Endodermal cell (in vitro differentiated cells): Measurements from ENCODE around the gene RPAP2. TPM values are rescaled to one million over a fixed set of nuclear protein-coding genes. Genes with fewer than 3 reads are reported as not detected.

ENCODE experiments used
- DNase-seq: peaks from one replicate; pipeline ENCODE4 v3.0.0-alpha.2; 2017
- H3K27ac ChIP-seq: 2 replicates; pipeline ENCODE4 v1.5.1; 2013; ENCODE audit warnings: mild to moderate bottlenecking, low read depth, low read length, moderate library complexity
- H3K27me3 ChIP-seq: 2 replicates; pipeline ENCODE4 v1.6.1; 2013; ENCODE audit warnings: mild to moderate bottlenecking, low read length, moderate library complexity; ENCODE audit not compliant: insufficient read depth, control insufficient read depth, poor library complexity, severe bottlenecking
- H3K36me3 ChIP-seq: 2 replicates; pipeline ENCODE4 v1.7.0; 2013; ENCODE audit warnings: mild to moderate bottlenecking, low read length, moderate library complexity; ENCODE audit not compliant: control insufficient read depth, insufficient read depth
- H3K4me1 ChIP-seq: one replicate; pipeline ENCODE4 v1.7.0; 2013; ENCODE audit warnings: low read length; ENCODE audit not compliant: control insufficient read depth, insufficient read depth
- H3K4me3 ChIP-seq: 2 replicates; pipeline ENCODE4 v1.5.1; 2013; ENCODE audit warnings: mild to moderate bottlenecking, low read length, moderate library complexity
- H3K9ac ChIP-seq: 2 replicates; pipeline ENCODE4 v1.6.1; 2013; ENCODE audit warnings: mild to moderate bottlenecking, low read length, moderate library complexity; ENCODE audit not compliant: poor library complexity, severe bottlenecking; ENCODE audit errors: extremely low read depth
- H3K9me3 ChIP-seq: 2 replicates; pipeline ENCODE4 v1.6.1; 2013; ENCODE audit warnings: mild to moderate bottlenecking, low read length, moderate library complexity; ENCODE audit not compliant: control insufficient read depth
- H3K27ac Mint-ChIP-seq: 2 replicates; pipeline ENCODE4 v1.8.0; 2020; ENCODE audit warnings: mixed read lengths
- H3K27me3 Mint-ChIP-seq: 2 replicates; pipeline ENCODE4 v1.8.0; 2021; ENCODE audit warnings: mild to moderate bottlenecking, mixed read lengths; ENCODE audit not compliant: insufficient read depth
- H3K36me3 Mint-ChIP-seq: 2 replicates; pipeline ENCODE4 v1.8.0; 2020; ENCODE audit warnings: low read depth, mixed read lengths
- H3K4me1 Mint-ChIP-seq: 2 replicates; pipeline ENCODE4 v1.8.0; 2020; ENCODE audit warnings: mixed read lengths
- H3K4me3 Mint-ChIP-seq: 2 replicates; pipeline ENCODE4 v1.8.0; 2020; ENCODE audit warnings: mild to moderate bottlenecking, moderate library complexity, mixed read lengths
- H3K9me3 Mint-ChIP-seq: 2 replicates; pipeline ENCODE4 v1.8.0; 2020; ENCODE audit warnings: mild to moderate bottlenecking, mixed read lengths
- WGBS, 2 experiments: methylation state at CpG; one replicate each; pipeline versions ENCODE4 v1.1.5 to v1.1.7; 2013; ENCODE audit warnings: missing lambda C conversion rate in 2 of 2, mixed read lengths in 1 of 2; ENCODE audit not compliant: insufficient coverage in 1 of 2, insufficient read length in 1 of 2; 5-methylcytosine and 5-hydroxymethylcytosine counted together
- total RNA-seq, 2 donors: library from RNA; stranded (reverse); fragmentation: NEBNext Ultra II Directional in 1 of 2; extraction: Animal tissue kit (Norgen Biotek cat#: 25700) in 1 of 2; gene quantifications; 2 replicates in 1 of 2; 3 replicates in 1 of 2; pipeline ENCODE4 v1.2.1, GENCODE V29; 2021
- TF ChIP-seq, protein P1 (sequence below): fragments of 200-600 bp; sonication (generic); conservative IDR thresholded peaks from 2 replicates; pipeline ENCODE4 v1.5.0; 2021; ENCODE audit warnings: antibody characterized with exemption, mild to moderate bottlenecking

Gene RPAP2
- total RNA-seq, 2 donors from 2014 or later = 38.6 to 43.7 TPM

DNA sequence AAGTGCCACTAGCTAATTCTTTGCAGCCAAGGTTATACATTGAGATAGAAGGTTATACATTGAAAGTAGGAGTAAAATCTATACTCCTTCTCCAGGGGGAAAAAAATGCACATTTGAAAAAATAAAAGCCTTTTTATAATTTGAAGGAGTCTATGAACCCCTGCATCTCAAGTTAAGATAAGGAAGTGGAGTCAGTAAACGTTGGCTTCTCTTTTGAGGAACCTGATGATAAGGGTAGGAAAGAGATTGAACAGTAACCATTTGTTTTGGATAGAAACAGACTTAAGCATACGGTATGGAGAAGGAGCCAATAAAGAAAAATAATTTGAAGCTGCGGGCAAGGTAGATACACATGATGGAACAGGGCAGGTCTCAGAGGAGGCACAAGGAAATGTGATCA, 64.1 kb downstream of the RPAP2 start:
- H3K36me3 Mint-ChIP-seq = peaks cover 24% of the 10 kb centered on the region
- peaks cover 9% of the 10 kb centered on the region for H3K4me1 Mint-ChIP-seq
- H3K9me3 Mint-ChIP-seq = no peaks in the 10 kb centered on the region
- 89 to 90% methylated on average over 3 of the region's 3 CpGs for WGBS, 2 experiments
- no peak for DNase-seq
- Histone ChIP-seq H3K4me3 (no peak overlapping the region), H3K27ac (no peak overlapping the region), H3K36me3 (peaks cover 16% of the 10 kb centered on the region), H3K27me3 (no peaks in the 10 kb centered on the region), H3K4me1 (no peaks in the 10 kb centered on the region), H3K9ac (no peak overlapping the region), H3K9me3 (no peaks in the 10 kb centered on the region)
- H3K4me3 Mint-ChIP-seq = no peak overlapping the region
- no peaks in the 10 kb centered on the region for H3K27me3 Mint-ChIP-seq
- H3K27ac Mint-ChIP-seq = no peak overlapping the region
- TF ChIP-seq, protein P1, sequence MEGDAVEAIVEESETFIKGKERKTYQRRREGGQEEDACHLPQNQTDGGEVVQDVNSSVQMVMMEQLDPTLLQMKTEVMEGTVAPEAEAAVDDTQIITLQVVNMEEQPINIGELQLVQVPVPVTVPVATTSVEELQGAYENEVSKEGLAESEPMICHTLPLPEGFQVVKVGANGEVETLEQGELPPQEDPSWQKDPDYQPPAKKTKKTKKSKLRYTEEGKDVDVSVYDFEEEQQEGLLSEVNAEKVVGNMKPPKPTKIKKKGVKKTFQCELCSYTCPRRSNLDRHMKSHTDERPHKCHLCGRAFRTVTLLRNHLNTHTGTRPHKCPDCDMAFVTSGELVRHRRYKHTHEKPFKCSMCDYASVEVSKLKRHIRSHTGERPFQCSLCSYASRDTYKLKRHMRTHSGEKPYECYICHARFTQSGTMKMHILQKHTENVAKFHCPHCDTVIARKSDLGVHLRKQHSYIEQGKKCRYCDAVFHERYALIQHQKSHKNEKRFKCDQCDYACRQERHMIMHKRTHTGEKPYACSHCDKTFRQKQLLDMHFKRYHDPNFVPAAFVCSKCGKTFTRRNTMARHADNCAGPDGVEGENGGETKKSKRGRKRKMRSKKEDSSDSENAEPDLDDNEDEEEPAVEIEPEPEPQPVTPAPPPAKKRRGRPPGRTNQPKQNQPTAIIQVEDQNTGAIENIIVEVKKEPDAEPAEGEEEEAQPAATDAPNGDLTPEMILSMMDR = no peak

DNA sequence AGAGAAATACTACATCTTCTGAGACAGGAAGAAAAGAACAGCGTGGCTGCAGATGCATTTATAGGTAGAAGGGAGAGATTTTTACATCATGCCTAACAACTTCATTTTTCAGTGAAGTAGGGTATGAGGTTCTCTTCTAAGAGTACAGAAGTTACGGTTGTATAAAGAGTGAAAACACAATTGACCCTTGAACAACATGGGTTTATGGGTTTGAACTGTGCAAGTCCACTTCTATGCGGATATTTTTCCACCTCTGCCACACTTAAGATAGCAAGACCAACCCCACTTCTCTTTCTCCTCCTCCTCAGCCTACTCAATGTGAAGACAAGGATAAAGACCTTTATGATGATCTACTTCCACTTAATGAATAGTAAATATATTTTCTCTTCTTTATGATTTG, 64.5 kb downstream of the RPAP2 start:
- H3K9ac ChIP-seq = no peak overlapping the region

DNA sequence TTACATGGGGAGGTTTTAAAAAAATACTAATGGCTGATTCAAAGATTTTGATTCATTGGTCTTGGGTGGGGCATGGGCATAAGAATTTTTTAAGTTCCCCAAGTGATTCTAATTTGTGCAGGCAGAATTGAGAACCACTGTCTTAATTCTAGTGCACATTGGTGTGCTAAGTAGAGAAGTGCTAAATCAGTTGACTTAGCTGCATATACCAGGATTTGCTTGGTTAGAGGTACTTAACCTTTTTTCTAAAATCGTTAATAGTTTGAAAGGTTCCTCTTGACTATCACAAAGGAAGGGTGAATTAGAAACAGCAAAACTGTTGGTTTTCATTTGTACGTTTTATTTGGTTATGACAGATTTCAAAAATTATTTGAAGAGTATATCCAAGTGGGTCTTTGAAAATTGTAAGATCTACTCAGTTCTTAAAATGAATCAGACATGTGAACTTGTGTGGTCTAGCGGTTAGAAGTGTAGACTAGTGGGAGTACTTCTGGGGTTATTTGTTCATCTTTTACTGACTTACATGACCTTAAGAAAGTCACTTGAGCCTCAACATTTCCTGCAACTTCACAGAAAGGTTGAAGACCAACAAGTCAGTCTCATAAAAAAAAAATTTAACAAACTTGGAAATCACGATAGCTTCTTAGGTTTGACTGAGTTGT, 66.7 kb downstream of the RPAP2 start:
- H3K4me1 ChIP-seq = no peaks in the 10 kb centered on the region
- peaks cover 9% of the 10 kb centered on the region for H3K4me1 Mint-ChIP-seq
- no peak overlapping the region for H3K4me3 Mint-ChIP-seq
- H3K4me3 ChIP-seq = no peak overlapping the region
- peaks cover 24% of the 10 kb centered on the region for H3K36me3 Mint-ChIP-seq
- no peak overlapping the region for H3K9ac ChIP-seq
- DNase-seq = no peak
- H3K27me3 ChIP-seq = no peaks in the 10 kb centered on the region
- no peaks in the 10 kb centered on the region for H3K9me3 ChIP-seq
- 80 to 84% methylated on average over 2 to 4 of the region's 4 CpGs for WGBS, 2 experiments
- H3K36me3 ChIP-seq = peaks cover 13% of the 10 kb centered on the region
- H3K27ac Mint-ChIP-seq = no peak overlapping the region
- TF ChIP-seq, protein P1 = no peak
- no peak overlapping the region for H3K27ac ChIP-seq
- no peaks in the 10 kb centered on the region for H3K27me3 Mint-ChIP-seq
- H3K9me3 Mint-ChIP-seq = no peaks in the 10 kb centered on the region

More for the DNA sequence above, 64.5 kb downstream of the RPAP2 start:
- H3K4me1 Mint-ChIP-seq = peaks cover 9% of the 10 kb centered on the region
- no peaks in the 10 kb centered on the region for H3K9me3 Mint-ChIP-seq
- Histone ChIP-seq H3K36me3 (peaks cover 14% of the 10 kb centered on the region), H3K27ac (no peak overlapping the region), H3K4me3 (no peak overlapping the region), H3K27me3 (no peaks in the 10 kb centered on the region), H3K4me1 (no peaks in the 10 kb centered on the region), H3K9me3 (no peaks in the 10 kb centered on the region)
- peaks cover 20% of the 10 kb centered on the region for H3K36me3 Mint-ChIP-seq
- H3K27ac Mint-ChIP-seq = no peak overlapping the region
- no peak overlapping the region for H3K4me3 Mint-ChIP-seq
- no peak for DNase-seq
- TF ChIP-seq, protein P1 = no peak
- 90% methylated on average over 3 of the region's 3 CpGs; no CpG with 5 or more reads in 1 of the 2 experiments for WGBS, 2 experiments
- no peaks in the 10 kb centered on the region for H3K27me3 Mint-ChIP-seq
